HG03039 (cell line): Measurements from ENCODE around the gene THADA.

ENCODE experiments used
- ATAC-seq: cut with Tn5 transposase; IDR thresholded peaks from one replicate; pipeline ENCODE4 v1.9.1; 2021; ENCODE audit warnings: mild to moderate bottlenecking, moderate library complexity; ENCODE audit not compliant: unreplicated experiment

THADA gene

GRCh38 chr2:43258547-43259156 lies 337.2 kb downstream of the THADA start:
- no peak for ATAC-seq

GRCh38 chr2:43255296-43255910 lies 340.4 kb downstream of the THADA start:
- no peak for ATAC-seq

- ATAC-seq, result no peak
Measured at GRCh38 chr2:43254331-43254730, 341.5 kb downstream of the THADA start.

GRCh38 chr2:43251171-43251731 lies 344.6 kb downstream of the THADA start:
- ATAC-seq, result no peak

GRCh38 chr2:43250015-43250414 lies 345.8 kb downstream of the THADA start:
- ATAC-seq, result no peak

- ATAC-seq, result no peak
Measured at GRCh38 chr2:43248621-43249020, 347.2 kb downstream of the THADA start.

GRCh38 chr2:43246641-43247040 lies 349.2 kb downstream of the THADA start:
- no peak for ATAC-seq

- no peak for ATAC-seq
Measured at GRCh38 chr2:43241558-43241957, 354.3 kb downstream of the THADA start.

GRCh38 chr2:43240766-43241150 lies 355.1 kb downstream of the THADA start:
- ATAC-seq, result no peak

- no peak for ATAC-seq
Measured at GRCh38 chr2:43239981-43240765, 355.7 kb downstream of the THADA start.

GRCh38 chr2:43238813-43239212 lies 357.0 kb downstream of the THADA start:
- ATAC-seq, result no peak

- ATAC-seq, result no peak
Measured at GRCh38 chr2:43238176-43238575, 357.7 kb downstream of the THADA start.

- ATAC-seq, result no peak
Measured at GRCh38 chr2:43233218-43234212, 362.3 kb downstream of the THADA start.

GRCh38 chr2:43230951-43231827 lies 364.6 kb downstream of the THADA start:
- no peak for ATAC-seq

GRCh38 chr2:43230351-43230885 lies 365.4 kb downstream of the THADA start:
- ATAC-seq, result no peak

- no peak for ATAC-seq
Measured at GRCh38 chr2:43228756-43229659, 366.8 kb downstream of the THADA start.

GRCh38 chr2:43228321-43228751 lies 367.5 kb downstream of the THADA start:
- ATAC-seq, result no peak

- no peak for ATAC-seq
Measured at GRCh38 chr2:43227830-43228281, 368.0 kb downstream of the THADA start.
